Ammon's horn (tissue), 1 donor: ENCODE results near the gene PTGFRN.
"Not testable (repeated sequence)": the region's sequence is repeated elsewhere in the genome, so short reads cannot be mapped to it uniquely, and the experiment has no call there.

Experiments used
- DNase-seq: peaks from one replicate; pipeline ENCODE4 v3.0.0-alpha.2; 2016; ENCODE audit warnings: low spot score

The PTGFRN gene

GRCh38 chr1:116916533-116917445 is 7.1 kb downstream of the PTGFRN start:
- DNase-seq = peak; percentile 68

GRCh38 chr1:116918714-116919357 is 9.1 kb downstream of the PTGFRN start:
- no peak for DNase-seq

- DNase-seq = no peak
Measured at GRCh38 chr1:116919802-116920201, 10.1 kb downstream of the PTGFRN start.

GRCh38 chr1:116920211-116920610 is 10.5 kb downstream of the PTGFRN start:
- DNase-seq = no peak

- no peak for DNase-seq
Measured at GRCh38 chr1:116921301-116921885, 11.7 kb downstream of the PTGFRN start.

GRCh38 chr1:116921937-116922336 is 12.2 kb downstream of the PTGFRN start:
- DNase-seq = no peak

GRCh38 chr1:116923421-116923820 is 13.7 kb downstream of the PTGFRN start:
- no peak for DNase-seq

- no peak for DNase-seq
Measured at GRCh38 chr1:116927049-116927798, 17.5 kb downstream of the PTGFRN start.

GRCh38 chr1:116929961-116930592 is 20.4 kb downstream of the PTGFRN start:
- no peak for DNase-seq

GRCh38 chr1:116931016-116931918 is 21.6 kb downstream of the PTGFRN start:
- DNase-seq = no peak

- DNase-seq = no peak
Measured at GRCh38 chr1:116933606-116934515, 24.1 kb downstream of the PTGFRN start.

- no peak for DNase-seq
Measured at GRCh38 chr1:116934586-116935207, 25.0 kb downstream of the PTGFRN start.

- DNase-seq = no peak
Measured at GRCh38 chr1:116938216-116938615, 28.5 kb downstream of the PTGFRN start.

GRCh38 chr1:116939780-116940543 is 30.2 kb downstream of the PTGFRN start:
- not testable (repeated sequence) for DNase-seq

- no peak for DNase-seq
Measured at GRCh38 chr1:116940814-116941599, 31.3 kb downstream of the PTGFRN start.

GRCh38 chr1:116941670-116942069 is 32.0 kb downstream of the PTGFRN start:
- DNase-seq = no peak

- no peak for DNase-seq
Measured at GRCh38 chr1:116942344-116942743, 32.6 kb downstream of the PTGFRN start.
